SK-N-SH treated with all-trans-retinoic acid at 6 μM for 48 hours (cell line): ENCODE results near the gene RAI14.

ENCODE experiments used
- ARNTL ChIP-seq: fragments of 450-650 bp; formaldehyde crosslinking; IDR thresholded peaks from 2 replicates; pipeline ENCODE4 v1.5.0; 2020; ENCODE audit warnings: low read depth, mild to moderate bottlenecking, moderate library complexity, borderline replicate concordance
- CREB5 ChIP-seq: fragments of 250-450 bp; sonication (Bioruptor Pico); IDR thresholded peaks from 2 replicates; pipeline ENCODE4 v1.5.1; 2020; ENCODE audit warnings: low read depth, mild to moderate bottlenecking, moderate library complexity
- ESRRG ChIP-seq: fragments of 250-450 bp; sonication (Bioruptor Pico); IDR thresholded peaks from 2 replicates; pipeline ENCODE4 v1.6.1; 2021; ENCODE audit warnings: mild to moderate bottlenecking
- PATZ1 ChIP-seq: fragments of 250-450 bp; sonication (Bioruptor Pico); IDR thresholded peaks from 2 replicates; pipeline ENCODE4 v1.8.0; 2020; ENCODE audit warnings: mild to moderate bottlenecking, moderate library complexity, borderline replicate concordance
- POU6F1 ChIP-seq: fragments of 250-450 bp; sonication (Bioruptor Pico); IDR thresholded peaks from 2 replicates; pipeline ENCODE4 v1.8.0; 2021; ENCODE audit warnings: low read depth, mild to moderate bottlenecking, moderate library complexity, borderline replicate concordance
- SNAI2 ChIP-seq: fragments of 250-450 bp; sonication (Bioruptor Pico); IDR thresholded peaks from 2 replicates; pipeline ENCODE4 v1.5.0; 2020; ENCODE audit warnings: mild to moderate bottlenecking, moderate library complexity
- TSHZ2 ChIP-seq: fragments of 250-450 bp; sonication (Bioruptor Pico); IDR thresholded peaks from 2 replicates; pipeline ENCODE4 v1.5.0; 2020; ENCODE audit warnings: mild to moderate bottlenecking, moderate library complexity
- ZFP3 ChIP-seq: fragments of 250-450 bp; sonication (Bioruptor Pico); IDR thresholded peaks from 2 replicates; pipeline ENCODE4 v1.5.0; 2020; ENCODE audit warnings: mild to moderate bottlenecking, moderate library complexity

GRCh38 chr5:34833090-34833489, 177.0 kb downstream of the RAI14 start:
- no peak for TF ChIP-seq ESRRG
- no peak for TF ChIP-seq POU6F1 (CRISPR knock-in tag)
- TF ChIP-seq ZFP3 (CRISPR knock-in tag): no peak
- TF ChIP-seq ARNTL (CRISPR knock-in tag): no peak
- TF ChIP-seq CREB5 (CRISPR knock-in tag): no peak
- TF ChIP-seq SNAI2 (CRISPR knock-in tag): no peak
- no peak for TF ChIP-seq TSHZ2 (CRISPR knock-in tag)
- no peak for TF ChIP-seq PATZ1 (CRISPR knock-in tag)
